Endothelial cell (in vitro differentiated cells): Measurements from ENCODE around the gene ADD3. TPM values are rescaled to one million over a fixed set of nuclear protein-coding genes. Genes with fewer than 3 reads are reported as not detected.

ENCODE experiments used
- DNase-seq: peaks from one replicate; pipeline ENCODE4 v3.0.0; 2021; ENCODE audit warnings: low spot score
- H3K27ac Mint-ChIP-seq: one replicate; pipeline ENCODE4 v1.8.0; 2021; ENCODE audit warnings: mixed read lengths, inconsistent platforms; ENCODE audit not compliant: unreplicated experiment
- H3K27me3 Mint-ChIP-seq: one replicate; pipeline ENCODE4 v1.8.0; 2021; ENCODE audit warnings: mild to moderate bottlenecking, moderate library complexity, mixed read lengths, inconsistent platforms; ENCODE audit not compliant: unreplicated experiment
- H3K36me3 Mint-ChIP-seq: one replicate; pipeline ENCODE4 v1.8.0; 2021; ENCODE audit warnings: mild to moderate bottlenecking, low read depth, mixed read lengths, inconsistent platforms; ENCODE audit not compliant: unreplicated experiment
- H3K4me1 Mint-ChIP-seq: one replicate; pipeline ENCODE4 v1.8.0; 2021; ENCODE audit warnings: mild to moderate bottlenecking, mixed read lengths, inconsistent platforms; ENCODE audit not compliant: unreplicated experiment
- H3K4me3 Mint-ChIP-seq: one replicate; pipeline ENCODE4 v1.8.0; 2021; ENCODE audit warnings: mild to moderate bottlenecking, mixed read lengths, inconsistent platforms; ENCODE audit not compliant: unreplicated experiment
- H3K9me3 Mint-ChIP-seq: one replicate; pipeline ENCODE4 v1.8.0; 2021; ENCODE audit warnings: mixed read lengths, inconsistent platforms; ENCODE audit not compliant: unreplicated experiment
- long read RNA-seq: library from polyadenylated mRNA; unstranded; transcript quantifications from one replicate; pipeline ENCODE4 v2.0.0, GENCODE V29; 2020; ENCODE audit not compliant: unreplicated experiment
- total RNA-seq: library from RNA; stranded (reverse); fragmentation: NEBNext Ultra II Directional; extraction: Animal tissue kit (Norgen Biotek cat#: 25700); gene quantifications from one replicate; pipeline ENCODE4 v1.2.1, GENCODE V29; 2021; ENCODE audit not compliant: unreplicated experiment
- TF ChIP-seq, protein P1 (sequence below): fragments of 200-600 bp; sonication (generic); IDR thresholded peaks from one replicate; pipeline ENCODE4 v1.5.0; 2021; ENCODE audit warnings: antibody characterized with exemption; ENCODE audit not compliant: unreplicated experiment

ADD3 gene, protein sequence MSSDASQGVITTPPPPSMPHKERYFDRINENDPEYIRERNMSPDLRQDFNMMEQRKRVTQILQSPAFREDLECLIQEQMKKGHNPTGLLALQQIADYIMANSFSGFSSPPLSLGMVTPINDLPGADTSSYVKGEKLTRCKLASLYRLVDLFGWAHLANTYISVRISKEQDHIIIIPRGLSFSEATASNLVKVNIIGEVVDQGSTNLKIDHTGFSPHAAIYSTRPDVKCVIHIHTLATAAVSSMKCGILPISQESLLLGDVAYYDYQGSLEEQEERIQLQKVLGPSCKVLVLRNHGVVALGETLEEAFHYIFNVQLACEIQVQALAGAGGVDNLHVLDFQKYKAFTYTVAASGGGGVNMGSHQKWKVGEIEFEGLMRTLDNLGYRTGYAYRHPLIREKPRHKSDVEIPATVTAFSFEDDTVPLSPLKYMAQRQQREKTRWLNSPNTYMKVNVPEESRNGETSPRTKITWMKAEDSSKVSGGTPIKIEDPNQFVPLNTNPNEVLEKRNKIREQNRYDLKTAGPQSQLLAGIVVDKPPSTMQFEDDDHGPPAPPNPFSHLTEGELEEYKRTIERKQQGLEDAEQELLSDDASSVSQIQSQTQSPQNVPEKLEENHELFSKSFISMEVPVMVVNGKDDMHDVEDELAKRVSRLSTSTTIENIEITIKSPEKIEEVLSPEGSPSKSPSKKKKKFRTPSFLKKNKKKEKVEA
- total RNA-seq, result 125 TPM
- long read RNA-seq, full-length matches to known transcripts, result 27 of 52 reads
- long read RNA-seq, partial matches to known transcripts, result 4 of 52 reads
- long read RNA-seq, other reads (novel, unspliced or antisense), result 21 of 52 reads

DNA sequence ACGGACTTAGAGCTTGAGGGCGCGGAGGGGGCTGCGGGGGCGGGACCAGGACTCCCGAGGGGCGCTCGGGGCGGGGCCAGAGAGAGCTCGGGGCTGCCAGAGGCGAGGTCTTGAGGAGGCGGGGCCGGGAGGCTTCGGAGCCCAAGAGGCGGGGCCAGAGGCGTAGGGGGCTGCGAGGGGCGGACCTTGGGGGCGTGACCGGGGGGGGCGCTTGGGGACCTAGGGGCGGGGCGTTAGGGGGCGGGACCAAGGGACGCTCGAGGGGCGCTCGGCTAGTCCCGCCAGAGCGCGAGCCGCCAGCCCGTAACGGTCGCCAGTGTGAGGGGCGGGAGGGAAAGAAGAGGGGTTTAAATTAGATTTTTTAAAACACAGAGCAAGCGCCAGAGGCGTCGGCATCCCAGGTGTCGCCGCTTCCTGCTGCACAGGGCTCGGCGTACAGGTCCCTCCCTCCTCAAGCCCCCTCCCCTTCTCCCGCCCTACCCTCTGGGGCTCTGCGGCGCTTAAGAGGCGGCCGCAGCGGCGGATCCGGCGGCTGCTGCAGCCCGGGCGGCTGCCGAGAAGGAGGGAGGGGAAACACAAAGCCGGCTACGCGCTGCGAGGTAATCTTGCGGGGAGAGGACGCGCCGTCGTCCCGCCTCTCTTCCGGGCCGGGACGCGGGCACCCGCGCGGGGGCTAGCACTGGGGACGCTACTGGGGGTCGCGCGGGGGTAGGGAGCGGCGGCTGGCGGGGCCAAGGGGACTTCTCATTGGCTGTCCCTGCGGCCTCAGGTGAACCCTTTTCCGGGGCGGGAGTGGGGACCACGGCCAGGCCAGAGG, at the start of gene ADD3:
Gene ADD3 (plus strand): TSS at position 284 of the 817 bp plus-strand sequence. CDS start 92,670 bp downstream, outside the sequence.
- peak within 1 kb of the TSS; percentile 42 for H3K27ac Mint-ChIP-seq
- H3K4me1 Mint-ChIP-seq, result peaks cover 31% of the 10 kb centered on the region
- H3K27me3 Mint-ChIP-seq, result no peaks in the 10 kb centered on the region
- H3K36me3 Mint-ChIP-seq, result no peaks in the 10 kb centered on the region
- no peaks in the 10 kb centered on the region for H3K9me3 Mint-ChIP-seq
- TF ChIP-seq, protein P1, sequence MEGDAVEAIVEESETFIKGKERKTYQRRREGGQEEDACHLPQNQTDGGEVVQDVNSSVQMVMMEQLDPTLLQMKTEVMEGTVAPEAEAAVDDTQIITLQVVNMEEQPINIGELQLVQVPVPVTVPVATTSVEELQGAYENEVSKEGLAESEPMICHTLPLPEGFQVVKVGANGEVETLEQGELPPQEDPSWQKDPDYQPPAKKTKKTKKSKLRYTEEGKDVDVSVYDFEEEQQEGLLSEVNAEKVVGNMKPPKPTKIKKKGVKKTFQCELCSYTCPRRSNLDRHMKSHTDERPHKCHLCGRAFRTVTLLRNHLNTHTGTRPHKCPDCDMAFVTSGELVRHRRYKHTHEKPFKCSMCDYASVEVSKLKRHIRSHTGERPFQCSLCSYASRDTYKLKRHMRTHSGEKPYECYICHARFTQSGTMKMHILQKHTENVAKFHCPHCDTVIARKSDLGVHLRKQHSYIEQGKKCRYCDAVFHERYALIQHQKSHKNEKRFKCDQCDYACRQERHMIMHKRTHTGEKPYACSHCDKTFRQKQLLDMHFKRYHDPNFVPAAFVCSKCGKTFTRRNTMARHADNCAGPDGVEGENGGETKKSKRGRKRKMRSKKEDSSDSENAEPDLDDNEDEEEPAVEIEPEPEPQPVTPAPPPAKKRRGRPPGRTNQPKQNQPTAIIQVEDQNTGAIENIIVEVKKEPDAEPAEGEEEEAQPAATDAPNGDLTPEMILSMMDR, result no peak
- DNase-seq, result peak; percentile 94
- H3K4me3 Mint-ChIP-seq, result peak within 1 kb of the TSS; percentile 97

DNA sequence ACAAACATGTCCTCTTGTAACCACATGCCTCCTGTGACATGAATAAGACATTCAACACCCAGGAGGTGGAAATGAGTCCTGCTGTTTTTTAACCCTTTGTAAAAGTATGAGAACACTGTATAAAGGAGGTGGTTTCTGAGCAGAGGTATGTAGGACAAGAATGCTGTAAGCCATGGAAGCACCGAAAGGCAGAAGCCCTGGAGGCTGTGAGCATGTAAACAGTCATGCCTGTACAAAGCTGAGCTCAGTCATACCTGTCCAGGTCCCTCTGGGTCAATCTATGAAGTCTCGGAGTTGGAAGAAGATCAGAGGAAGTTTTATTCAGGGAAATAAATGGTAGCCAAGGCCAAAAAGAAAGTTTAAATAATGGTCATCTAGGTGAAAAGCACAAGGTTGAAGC, 49.7 kb upstream of the ADD3 start:
- Mint-ChIP-seq H3K4me3 (no peak overlapping the region), H3K9me3 (no peaks in the 10 kb centered on the region), H3K4me1 (peaks cover 24% of the 10 kb centered on the region), H3K27me3 (peaks cover 2% of the 10 kb centered on the region), H3K27ac (no peak overlapping the region), H3K36me3 (no peaks in the 10 kb centered on the region)
- TF ChIP-seq, protein P1, result no peak
- no peak for DNase-seq

DNA sequence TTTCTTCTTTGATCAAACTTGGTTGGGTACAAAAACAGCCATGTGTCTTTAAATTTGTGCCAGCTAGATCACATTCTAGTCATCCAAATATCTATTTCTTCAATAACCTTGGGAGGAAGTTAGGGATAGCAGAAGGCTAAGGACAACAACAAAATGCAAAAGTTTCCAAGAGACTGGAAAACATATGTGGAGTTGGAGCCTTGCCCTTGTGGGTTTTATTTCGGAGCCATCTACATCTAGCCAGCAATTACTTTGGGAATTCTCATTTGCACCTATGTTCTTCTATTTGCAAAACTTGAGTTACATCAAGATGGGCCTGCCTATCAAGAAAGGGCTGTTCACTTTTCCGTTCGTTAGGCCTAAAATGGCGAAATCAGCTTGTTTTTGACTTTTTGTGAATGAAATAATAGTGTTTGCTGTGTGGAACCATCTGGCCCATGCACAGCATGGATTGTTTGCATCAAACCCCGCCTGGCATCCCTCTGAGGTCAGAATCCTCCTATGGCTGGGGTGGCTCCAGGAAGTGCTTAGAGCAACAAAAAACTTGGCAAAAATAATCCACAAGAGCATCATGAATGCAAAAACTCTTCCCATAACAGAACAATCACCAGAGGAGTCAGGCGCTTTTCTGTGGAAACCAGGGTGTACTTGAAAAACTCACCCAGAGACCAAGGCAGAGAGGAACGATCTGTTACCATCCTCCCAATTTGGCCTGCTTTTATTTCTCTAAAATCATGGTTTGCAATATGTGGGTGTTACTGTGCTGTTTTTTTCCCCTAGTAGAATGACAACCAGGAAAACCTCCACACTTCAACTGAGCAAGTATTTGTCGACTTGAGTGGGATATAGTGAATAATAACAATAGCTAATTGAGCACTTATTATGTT, 48.3 kb upstream of the ADD3 start:
- Mint-ChIP-seq H3K36me3 (no peaks in the 10 kb centered on the region), H3K27me3 (peaks cover 2% of the 10 kb centered on the region), H3K27ac (no peak overlapping the region), H3K4me3 (no peak overlapping the region), H3K4me1 (peaks cover 31% of the 10 kb centered on the region), H3K9me3 (no peaks in the 10 kb centered on the region)
- TF ChIP-seq, protein P1, result no peak
- DNase-seq, result no peak

DNA sequence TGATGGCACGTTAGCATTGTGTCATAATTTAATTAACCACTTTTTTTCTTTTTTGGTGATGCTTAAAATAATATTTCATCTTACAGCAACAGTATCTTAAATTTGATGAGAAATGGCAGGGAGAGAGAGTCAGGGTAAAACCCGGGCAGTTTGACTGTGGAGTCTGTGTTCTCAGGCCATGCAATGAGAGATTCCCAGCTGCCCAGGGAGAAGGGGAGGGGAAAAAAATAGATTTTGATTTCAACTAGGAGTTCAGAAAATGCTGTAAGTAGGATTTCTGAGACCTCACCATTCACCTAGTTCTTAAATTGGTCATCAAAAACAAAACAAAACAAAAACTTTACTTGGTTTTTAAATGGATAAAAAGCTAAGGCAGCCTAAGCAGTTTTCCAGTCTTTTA, 47.1 kb upstream of the ADD3 start:
- Mint-ChIP-seq H3K9me3 (no peaks in the 10 kb centered on the region), H3K27ac (peak overlapping the region; percentile 96), H3K36me3 (no peaks in the 10 kb centered on the region), H3K4me3 (no peak overlapping the region), H3K4me1 (peaks cover 36% of the 10 kb centered on the region), H3K27me3 (peaks cover 3% of the 10 kb centered on the region)
- no peak for DNase-seq
- TF ChIP-seq, protein P1, result no peak
